H9 (cell line): Measurements from ENCODE around the gene TEX55. TPM values are rescaled to one million over a fixed set of nuclear protein-coding genes. Genes with fewer than 3 reads are reported as not detected.

Experiments
- DNase-seq: peaks from one replicate; pipeline ENCODE4 v3.0.0-alpha.2; 2017
- H2AFZ ChIP-seq: one replicate; pipeline ENCODE4 v1.6.1; 2013; ENCODE audit warnings: mild to moderate bottlenecking, low read length, control low read depth, moderate library complexity
- H2AK5ac ChIP-seq: 2 replicates; pipeline ENCODE4 v1.6.1; 2013; ENCODE audit warnings: low read length, control low read depth, mixed read lengths; ENCODE audit not compliant: insufficient read length
- H2BK120ac ChIP-seq: one replicate; pipeline ENCODE4 v1.6.1; 2013; ENCODE audit warnings: low read depth, mild to moderate bottlenecking, low read length, control low read depth, inconsistent platforms; ENCODE audit not compliant: poor library complexity, severe bottlenecking
- H2BK12ac ChIP-seq: 2 replicates; pipeline ENCODE4 v1.6.1; 2013; ENCODE audit warnings: low read length, control low read depth, mixed read lengths, low read depth; ENCODE audit not compliant: insufficient read length
- H2BK15ac ChIP-seq: 2 replicates; pipeline ENCODE4 v1.6.1; 2013; ENCODE audit warnings: low read depth, low read length, control low read depth
- H2BK20ac ChIP-seq: one replicate; pipeline ENCODE4 v1.6.1; 2013; ENCODE audit warnings: low read depth, mild to moderate bottlenecking, low read length, control low read depth, inconsistent platforms; ENCODE audit not compliant: poor library complexity, severe bottlenecking
- H2BK5ac ChIP-seq: 2 replicates; pipeline ENCODE4 v1.6.1; 2013; ENCODE audit warnings: low read length, control low read depth, mixed read lengths; ENCODE audit not compliant: insufficient read length
- H3K14ac ChIP-seq: 2 replicates; pipeline ENCODE4 v1.6.1; 2013; ENCODE audit warnings: low read length, control low read depth; ENCODE audit not compliant: insufficient read depth
- H3K18ac ChIP-seq: 2 replicates; pipeline ENCODE4 v1.6.1; 2013; ENCODE audit warnings: low read depth, mild to moderate bottlenecking, mixed read lengths, low read length, control low read depth; ENCODE audit not compliant: insufficient read length
- H3K23ac ChIP-seq: 2 replicates; pipeline ENCODE4 v1.6.1; 2013; ENCODE audit warnings: low read length, control low read depth, mixed read lengths, low read depth; ENCODE audit not compliant: insufficient read length
- H3K23me2 ChIP-seq: 2 replicates; pipeline ENCODE4 v1.6.1; 2013; ENCODE audit warnings: low read depth, mild to moderate bottlenecking, mixed read lengths, low read length, control low read depth; ENCODE audit not compliant: insufficient read length, poor library complexity, severe bottlenecking
- H3K27ac ChIP-seq: 2 replicates; pipeline ENCODE4 v1.5.1; 2013; ENCODE audit warnings: low read length, control low read depth, mixed read lengths, low read depth; ENCODE audit not compliant: insufficient read length
- H3K27me3 ChIP-seq: 2 replicates; pipeline ENCODE4 v1.6.1; 2013; ENCODE audit warnings: low read length, control low read depth, inconsistent platforms; ENCODE audit not compliant: insufficient read depth
- H3K4ac ChIP-seq: 2 replicates; pipeline ENCODE4 v1.6.1; 2013; ENCODE audit warnings: low read depth, mild to moderate bottlenecking, control low read depth, inconsistent platforms, low read length, moderate library complexity
- H3K4me1 ChIP-seq: 2 replicates; pipeline ENCODE4 v1.6.1; 2013; ENCODE audit warnings: low read length, control low read depth, inconsistent platforms; ENCODE audit not compliant: insufficient read depth
- H3K4me2 ChIP-seq: 2 replicates; pipeline ENCODE4 v1.6.1; 2013; ENCODE audit warnings: low read length, control low read depth, mixed read lengths; ENCODE audit not compliant: insufficient read length, insufficient read depth
- H3K56ac ChIP-seq: 2 replicates; pipeline ENCODE4 v1.6.1; 2013; ENCODE audit warnings: low read depth, mild to moderate bottlenecking, mixed read lengths, low read length, control low read depth; ENCODE audit not compliant: insufficient read length
- H3K79me1 ChIP-seq: 2 replicates; pipeline ENCODE4 v1.6.1; 2013; ENCODE audit warnings: low read depth, mild to moderate bottlenecking, moderate library complexity, low read length, control low read depth, inconsistent platforms; ENCODE audit not compliant: insufficient read depth, poor library complexity, severe bottlenecking
- H3K79me2 ChIP-seq: 2 replicates; pipeline ENCODE4 v1.6.1; 2013; ENCODE audit warnings: low read length, control low read depth, inconsistent platforms; ENCODE audit not compliant: insufficient read depth
- H3K9ac ChIP-seq: 2 replicates; pipeline ENCODE4 v1.6.1; 2013; ENCODE audit warnings: low read length, control low read depth, mixed read lengths; ENCODE audit not compliant: insufficient read length; ENCODE audit errors: extremely low read depth
- H3K9me3 ChIP-seq: one replicate; pipeline ENCODE4 v1.6.1; 2013; ENCODE audit warnings: low read depth, low read length, inconsistent platforms; ENCODE audit not compliant: control insufficient read depth
- H3T11ph ChIP-seq: one replicate; pipeline ENCODE4 v1.6.1; 2013; ENCODE audit warnings: mild to moderate bottlenecking, low read length, control low read depth, inconsistent platforms
- H4K20me1 ChIP-seq: one replicate; pipeline ENCODE4 v1.6.1; 2013; ENCODE audit not compliant: control insufficient read depth, insufficient read length, insufficient read depth
- H4K5ac ChIP-seq: 2 replicates; pipeline ENCODE4 v1.6.1; 2013; ENCODE audit warnings: low read depth, mild to moderate bottlenecking, mixed read lengths, low read length, control low read depth; ENCODE audit not compliant: insufficient read length
- H4K8ac ChIP-seq: replicated peaks from 2 replicates; pipeline ENCODE4 v1.6.1; 2013; ENCODE audit warnings: low read length, control low read depth, mixed read lengths, low read depth; ENCODE audit not compliant: insufficient read length
- H4K91ac ChIP-seq: 2 replicates; pipeline ENCODE4 v1.6.1; 2013; ENCODE audit warnings: low read depth, mild to moderate bottlenecking, moderate library complexity, mixed read lengths, low read length, control low read depth; ENCODE audit not compliant: insufficient read length
- H3K27ac Mint-ChIP-seq, 3 experiments: 2 replicates in 2 of 3; 3 replicates in 1 of 3; pipeline ENCODE4 v1.8.0; 2020 to 2021; ENCODE audit warnings: mixed read lengths in 3 of 3, mild to moderate bottlenecking in 1 of 3, moderate library complexity in 1 of 3
- H3K27me3 Mint-ChIP-seq: 2 replicates; pipeline ENCODE4 v1.8.0; 2021; ENCODE audit warnings: low read depth, mild to moderate bottlenecking, moderate library complexity, mixed read lengths
- H3K36me3 Mint-ChIP-seq, 3 experiments: 2 replicates in 2 of 3; 3 replicates in 1 of 3; pipeline ENCODE4 v1.8.0; 2020 to 2021; ENCODE audit warnings: low read depth in 3 of 3, mixed read lengths in 3 of 3; ENCODE audit not compliant: insufficient read depth in 1 of 3
- H3K4me1 Mint-ChIP-seq, 2 experiments: 2 replicates each; pipeline ENCODE4 v1.8.0; 2020; ENCODE audit warnings: mixed read lengths in 2 of 2
- H3K4me3 Mint-ChIP-seq, 2 experiments: 2 replicates in 1 of 2; 3 replicates in 1 of 2; pipeline ENCODE4 v1.8.0; 2020 to 2021; ENCODE audit warnings: mild to moderate bottlenecking in 2 of 2, mixed read lengths in 2 of 2, moderate library complexity in 1 of 2
- H3K9me3 Mint-ChIP-seq, 2 experiments: 2 replicates in 1 of 2; 3 replicates in 1 of 2; pipeline ENCODE4 v1.8.0; 2020; ENCODE audit warnings: mild to moderate bottlenecking in 2 of 2, mixed read lengths in 2 of 2, moderate library complexity in 1 of 2
- CTCF ChIP-seq: fragments of 200-600 bp; sonication (generic); conservative IDR thresholded peaks from 3 replicates; pipeline ENCODE4 v1.8.0; 2021; ENCODE audit warnings: antibody characterized with exemption, mild to moderate bottlenecking
- total RNA-seq: library from RNA; stranded (reverse); gene quantifications from 2 replicates; pipeline ENCODE4 v1.2.1, GENCODE V29; 2021

Gene TEX55
- total RNA-seq, 1 experiment from 2014 or later = not detected

DNA sequence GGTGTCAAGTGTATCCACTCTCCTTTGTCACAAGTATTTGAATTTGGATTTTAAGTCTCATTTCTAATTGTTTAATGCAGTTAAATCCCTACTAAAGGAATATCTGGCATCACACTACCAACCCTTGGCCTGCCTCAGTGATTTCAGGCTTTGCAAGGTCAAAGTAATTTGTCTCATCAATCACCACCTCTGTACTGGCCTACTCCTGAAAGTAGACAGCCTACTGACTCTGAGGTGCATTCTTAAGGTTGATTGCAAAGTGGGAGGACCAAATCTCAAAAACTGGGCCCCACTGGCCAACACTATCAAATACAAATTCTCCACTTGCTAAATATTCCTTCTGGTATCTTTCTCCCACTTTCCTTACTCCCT, 851 bp upstream of the TEX55 start:
- no peak for TF ChIP-seq CTCF

More for the DNA sequence above, 851 bp upstream of the TEX55 start:
- Histone ChIP-seq H3K4me2 (no peak overlapping the region), H3K27me3 (no peaks in the 10 kb centered on the region), H3K56ac (no peak overlapping the region), H2BK12ac (no peak overlapping the region), H3K4me1 (no peaks in the 10 kb centered on the region), H2BK5ac (no peak overlapping the region), H2AFZ (no peak overlapping the region), H3K79me2 (no peaks in the 10 kb centered on the region), H3K9ac (no peak overlapping the region), H3K18ac (no peak overlapping the region), H4K5ac (no peak overlapping the region), H3K14ac (no peak overlapping the region), H4K20me1 (no peaks in the 10 kb centered on the region), H3K4ac (no peak overlapping the region), H2BK120ac (no peak overlapping the region), H3T11ph (no peak overlapping the region), H3K27ac (no peak overlapping the region), H3K79me1 (no peaks in the 10 kb centered on the region), H2AK5ac (no peak overlapping the region), H3K9me3 (no peaks in the 10 kb centered on the region), H4K91ac (no peak overlapping the region), H2BK15ac (no peak overlapping the region), H3K23ac (no peak overlapping the region), H4K8ac (no peak overlapping the region), H3K23me2 (no peaks in the 10 kb centered on the region), H2BK20ac (no peak overlapping the region)
- DNase-seq = no peak
- Mint-ChIP-seq H3K4me3 (no peak overlapping the region), H3K27me3 (peaks cover 9% of the 10 kb centered on the region), H3K36me3 (peaks cover 0 to 13% (median 0%) of the 10 kb centered on the region in 3 experiments; a peak in 3 of 7 replicates), H3K9me3 (peaks cover 4 to 11% of the 10 kb centered on the region in 2 experiments; a peak in 4 of 5 replicates), H3K27ac (no peak overlapping the region; a peak in 1 of 7 replicates), H3K4me1 (peaks cover 3 to 4% of the 10 kb centered on the region in 2 experiments; a peak in 1 of 4 replicates)
